ENCODE results near the gene NRF1.
"Not testable (repeated sequence)": the region's sequence is repeated elsewhere in the genome, so short reads cannot be mapped to it uniquely, and the experiment has no call there.

NRF1 gene

GRCh38 chr7:129607471-129608120 lies 3.9 kb upstream of the NRF1 start:
- DNase-seq, result peak; percentile 44

GRCh38 chr7:129609666-129610065 lies 1.9 kb upstream of the NRF1 start:
- no peak for DNase-seq

GRCh38 chr7:129610709-129611245 lies 743 bp upstream of the NRF1 start:
- DNase-seq, result no peak

GRCh38 chr7:129612112-129613015 lies 844 bp downstream of the NRF1 start:
- peak; percentile 45 for DNase-seq

- no peak for DNase-seq
Observed at GRCh38 chr7:129613016-129613337, 1.5 kb downstream of the NRF1 start.

GRCh38 chr7:129615018-129615417 lies 3.5 kb downstream of the NRF1 start:
- peak; percentile 36 for DNase-seq

GRCh38 chr7:129616530-129616929 lies 5.0 kb downstream of the NRF1 start:
- DNase-seq, result no peak

GRCh38 chr7:129617178-129617577 lies 5.7 kb downstream of the NRF1 start:
- DNase-seq, result no peak

- no peak for DNase-seq
Observed at GRCh38 chr7:129617652-129618051, 6.1 kb downstream of the NRF1 start.

GRCh38 chr7:129626896-129627295 lies 15.4 kb downstream of the NRF1 start:
- no peak for DNase-seq

GRCh38 chr7:129630341-129630740 lies 18.8 kb downstream of the NRF1 start:
- DNase-seq, result no peak

GRCh38 chr7:129634361-129635034 lies 23.0 kb downstream of the NRF1 start:
- no peak for DNase-seq

GRCh38 chr7:129635300-129636029 lies 23.9 kb downstream of the NRF1 start:
- DNase-seq, result peak; percentile 72

- DNase-seq, result not testable (repeated sequence)
Observed at GRCh38 chr7:129636030-129636550, 24.6 kb downstream of the NRF1 start.

GRCh38 chr7:129636641-129637040 lies 25.1 kb downstream of the NRF1 start:
- DNase-seq, result no peak

- no peak for DNase-seq
Observed at GRCh38 chr7:129640400-129640799, 28.9 kb downstream of the NRF1 start.

- DNase-seq, result no peak
Observed at GRCh38 chr7:129642871-129643549, 31.5 kb downstream of the NRF1 start.

- no peak for DNase-seq
Observed at GRCh38 chr7:129643550-129644170, 32.1 kb downstream of the NRF1 start.

GRCh38 chr7:129644634-129645230 lies 33.2 kb downstream of the NRF1 start:
- peak; percentile 24 for DNase-seq

GRCh38 chr7:129646369-129647021 lies 35.0 kb downstream of the NRF1 start:
- no peak for DNase-seq

Measured in CD4-positive, alpha-beta T cell treated with Interleukin-4 for 4 hours (primary cell).